WI38 (cell line): ENCODE data around the gene EVA1A.
A peak's percentile ranks its signal among the peaks of the same experiment; 100 is the strongest.

Experiments used
- H3K4me3 ChIP-seq: 2 replicates; pipeline ENCODE4 v1.5.1; 2011; ENCODE audit warnings: low read depth, mild to moderate bottlenecking, control low read depth, low read length
- CTCF ChIP-seq: IDR thresholded peaks from 2 replicates; pipeline ENCODE4 v1.5.1; 2012; ENCODE audit warnings: low read depth, mild to moderate bottlenecking, control low read depth, low read length

EVA1A gene

GRCh38 chr2:75598589-75599155, 37.9 kb upstream of the EVA1A start:
- no peak overlapping the region for H3K4me3 ChIP-seq
- no peak for TF ChIP-seq CTCF

GRCh38 chr2:75597949-75598348, 37.2 kb upstream of the EVA1A start:
- H3K4me3 ChIP-seq = no peak overlapping the region
- no peak for TF ChIP-seq CTCF

GRCh38 chr2:75596784-75597183, 36.0 kb upstream of the EVA1A start:
- H3K4me3 ChIP-seq = no peak overlapping the region
- TF ChIP-seq CTCF = no peak

- no peak for TF ChIP-seq CTCF
Measured at GRCh38 chr2:75595541-75596395, 35.0 kb upstream of the EVA1A start.

GRCh38 chr2:75594596-75594995, 33.9 kb upstream of the EVA1A start:
- no peak for TF ChIP-seq CTCF
- H3K4me3 ChIP-seq = no peak overlapping the region

More at GRCh38 chr2:75595541-75596395, 35.0 kb upstream of the EVA1A start:
- peak overlapping the region; percentile 10; the same call in 1 of the 2 replicates for H3K4me3 ChIP-seq

- no peak for TF ChIP-seq CTCF
- H3K4me3 ChIP-seq = no peak overlapping the region
Measured at GRCh38 chr2:75592888-75593287, 32.1 kb upstream of the EVA1A start.

GRCh38 chr2:75592030-75592429, 31.3 kb upstream of the EVA1A start:
- no peak for TF ChIP-seq CTCF
- H3K4me3 ChIP-seq = no peak overlapping the region
